Keratinocyte (primary cell): Measurements from ENCODE around the gene SMPD2. TPM values are rescaled to one million over a fixed set of nuclear protein-coding genes. Genes with fewer than 3 reads are reported as not detected.

Experiments used
- DNase-seq: peaks from one replicate; pipeline ENCODE4 v3.0.0-alpha.2; 2011; ENCODE audit warnings: low read depth, missing footprints, low spot score
- FAIRE-seq: peaks from 2 replicates; lab custom pipeline; 2011; peaks lifted over from hg19 to GRCh38; lab: Jason Lieb, UNC
- H2AFZ ChIP-seq: 2 replicates; pipeline ENCODE4 v1.6.0; 2012; ENCODE audit warnings: low read length, control low read depth, inconsistent platforms; ENCODE audit not compliant: control insufficient read depth
- H3K27ac ChIP-seq: 2 replicates; pipeline ENCODE4 v1.5.1; 2011; ENCODE audit warnings: low read length; ENCODE audit not compliant: control insufficient read depth, insufficient read depth
- H3K27me3 ChIP-seq: 3 replicates; pipeline ENCODE4 v1.6.0; 2011; ENCODE audit warnings: low read length; ENCODE audit not compliant: control insufficient read depth, insufficient read depth; ENCODE audit errors: extremely low read depth
- H3K36me3 ChIP-seq, 2 experiments: 2 replicates in 1 of 2; 3 replicates in 1 of 2; pipeline ENCODE4 v1.5.1; 2011; ENCODE audit warnings: low read length in 2 of 2, mild to moderate bottlenecking in 1 of 2; ENCODE audit not compliant: control insufficient read depth in 2 of 2, insufficient read depth in 2 of 2; ENCODE audit errors: extremely low read depth in 1 of 2
- H3K4me1 ChIP-seq: 3 replicates; pipeline ENCODE4 v1.5.1; 2011; ENCODE audit warnings: low read length; ENCODE audit not compliant: control insufficient read depth, insufficient read depth; ENCODE audit errors: extremely low read depth
- H3K4me2 ChIP-seq: 3 replicates; pipeline ENCODE4 v1.6.0; 2011; ENCODE audit warnings: low read depth, low read length; ENCODE audit not compliant: control insufficient read depth, insufficient read depth; ENCODE audit errors: extremely low read depth
- H3K4me3 ChIP-seq, 3 experiments: fragments of 200-600 bp in 1 of 3; sonication (generic) in 1 of 3; 2 replicates in 2 of 3; 3 replicates in 1 of 3; pipeline ENCODE4 v1.5.1; 2011 to 2016; ENCODE audit warnings: low read length in 3 of 3, mild to moderate bottlenecking in 3 of 3, control low read depth in 2 of 3, inconsistent platforms in 1 of 3, low read depth in 1 of 3, mixed read lengths in 1 of 3, mixed run types in 1 of 3, moderate library complexity in 1 of 3; ENCODE audit not compliant: control insufficient read depth in 2 of 3, insufficient read depth in 2 of 3; ENCODE audit errors: extremely low read depth in 1 of 3
- H3K79me2 ChIP-seq: 2 replicates; pipeline ENCODE4 v1.6.0; 2012; ENCODE audit warnings: low read length; ENCODE audit not compliant: control insufficient read depth, insufficient read depth
- H3K9ac ChIP-seq: 3 replicates; pipeline ENCODE4 v1.6.0; 2011; ENCODE audit warnings: low read length; ENCODE audit not compliant: control insufficient read depth, insufficient read depth; ENCODE audit errors: extremely low read depth
- H3K9me1 ChIP-seq: 3 replicates; pipeline ENCODE4 v1.6.0; 2011; ENCODE audit warnings: low read length; ENCODE audit not compliant: control insufficient read depth, insufficient read depth; ENCODE audit errors: extremely low read depth
- H3K9me3 ChIP-seq: 2 replicates; pipeline ENCODE4 v1.5.1; 2012; ENCODE audit warnings: low read depth, low read length; ENCODE audit not compliant: control insufficient read depth
- H4K20me1 ChIP-seq: 3 replicates; pipeline ENCODE4 v1.6.0; 2011; ENCODE audit warnings: low read length; ENCODE audit not compliant: control insufficient read depth, insufficient read depth; ENCODE audit errors: extremely low read depth
- CTCF ChIP-seq, 3 experiments: IDR thresholded peaks in 1 of 3; conservative IDR thresholded peaks in 1 of 3; optimal IDR thresholded peaks in 1 of 3; 2 replicates in 2 of 3; 3 replicates in 1 of 3; pipeline versions ENCODE3 to v1.5.1; 2011; ENCODE audit warnings: low read length in 3 of 3, mild to moderate bottlenecking in 3 of 3, moderate library complexity in 2 of 3, control low read depth in 1 of 3, inconsistent platforms in 1 of 3; ENCODE audit not compliant: insufficient read depth in 2 of 3; ENCODE audit errors: extremely low read depth in 1 of 3
- EZH2 ChIP-seq: IDR thresholded peaks from one replicate; pipeline ENCODE4 v1.6.1; 2012; ENCODE audit warnings: inconsistent platforms, mild to moderate bottlenecking, low read length, moderate library complexity
- dilution Hi-C: fragments of 300-500 bp; cut with MboI; formaldehyde crosslinking; loops from one replicate; pipeline ENCODE4 v1.7.0; 2020; ENCODE audit warnings: low sequenced_read_pairs; ENCODE audit not compliant: extremely low pct_ligation_motif_present
- polyA plus RNA-seq, 5 experiments: library from polyadenylated mRNA; depleted of rRNA in 3 of 5; stranded (reverse) in 3 of 5; stranded (forward) in 1 of 5; unstranded in 1 of 5; fragments of >200 nt; gene quantifications; 1 replicate in 1 of 5; 2 replicates in 3 of 5; 3 replicates in 1 of 5; pipeline versions ENCODE4 v1.2.1 to v1.2.3, GENCODE V29; 2011 to 2012; ENCODE audit warnings: missing spikeins in 2 of 5, low read depth in 1 of 5, low replicate concordance in 1 of 5

SMPD2 gene
- polyA plus RNA-seq, 1 donor (not counting 4 experiments of a cell fraction or from before 2014, with no cell fraction given) = 11.7 TPM

- dilution Hi-C loops = no loop called here
Measured at GRCh38 chr6:109447878-109448555, 7.5 kb downstream of the SMPD2 start.

GRCh38 chr6:109448615-109449014, 8.1 kb downstream of the SMPD2 start:
- H2AFZ ChIP-seq = no peak overlapping the region
- no peaks in the 10 kb centered on the region for H3K4me1 ChIP-seq
- no peak for DNase-seq
- dilution Hi-C loops = no loop called here
- no peaks in the 10 kb centered on the region for H3K9me3 ChIP-seq
- no peak for TF ChIP-seq EZH2
- TF ChIP-seq CTCF (optimal IDR thresholded peaks at IDR 0.05 in 1 of 3, IDR thresholded peaks at IDR 0.05 in 1 of 3, conservative IDR thresholded peaks at IDR 0.05 in 1 of 3; ENCODE audit: extremely low read depth in 1 of 3, insufficient read depth in 2 of 3, low read length in 3 of 3) = no peak
- no peak overlapping the region for H3K4me2 ChIP-seq
- no peak overlapping the region for H3K4me3 ChIP-seq
- no peaks in the 10 kb centered on the region for H3K9me1 ChIP-seq
- peaks cover 34 to 42% of the 10 kb centered on the region in 2 experiments for H3K36me3 ChIP-seq
- H4K20me1 ChIP-seq = no peaks in the 10 kb centered on the region
- no peaks in the 10 kb centered on the region for H3K27me3 ChIP-seq
- no peak overlapping the region for H3K27ac ChIP-seq
- no peak overlapping the region for H3K9ac ChIP-seq
- no peaks in the 10 kb centered on the region for H3K79me2 ChIP-seq
- FAIRE-seq = no peak

More at GRCh38 chr6:109447878-109448555, 7.5 kb downstream of the SMPD2 start:
- Histone ChIP-seq H3K4me3 (no peak overlapping the region), H3K79me2 (no peaks in the 10 kb centered on the region), H3K4me2 (no peak overlapping the region), H3K9me1 (no peaks in the 10 kb centered on the region), H3K27me3 (no peaks in the 10 kb centered on the region), H3K27ac (no peak overlapping the region), H2AFZ (no peak overlapping the region), H3K9ac (no peak overlapping the region), H3K9me3 (no peaks in the 10 kb centered on the region), H3K4me1 (no peaks in the 10 kb centered on the region), H4K20me1 (no peaks in the 10 kb centered on the region), H3K36me3 (peaks cover 40% of the 10 kb centered on the region in 2 experiments)
- FAIRE-seq (no peak), DNase-seq (no peak)
- no peak for TF ChIP-seq EZH2
- TF ChIP-seq CTCF (optimal IDR thresholded peaks at IDR 0.05 in 1 of 3, IDR thresholded peaks at IDR 0.05 in 1 of 3, conservative IDR thresholded peaks at IDR 0.05 in 1 of 3; ENCODE audit: extremely low read depth in 1 of 3, insufficient read depth in 2 of 3, low read length in 3 of 3) = peak in 1 of 3 experiments; percentile 43
